A204.1 (cell line): ENCODE data around the gene ASAP2.

ENCODE experiments used
- FAIRE-seq: peaks from 2 replicates; lab custom pipeline; 2012; peaks lifted over from hg19 to GRCh38; lab: Jason Lieb, UNC

The ASAP2 gene

DNA sequence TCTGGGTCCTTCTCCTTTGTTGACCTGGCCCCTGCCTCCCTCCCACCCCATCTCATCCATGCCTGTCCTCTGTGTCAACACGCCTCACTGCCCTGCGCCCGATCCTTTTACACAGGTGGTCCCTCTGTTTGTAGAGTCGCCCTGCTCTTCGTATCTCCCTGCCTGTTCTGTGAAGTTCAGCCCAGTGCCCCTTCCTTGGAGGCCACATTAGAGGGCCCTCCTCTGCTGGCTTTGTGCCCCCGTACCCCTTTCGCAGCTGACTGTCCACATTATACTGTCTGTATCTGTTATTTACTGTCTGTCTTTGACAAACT is 25.5 kb downstream of the ASAP2 start:
- FAIRE-seq: no peak

DNA sequence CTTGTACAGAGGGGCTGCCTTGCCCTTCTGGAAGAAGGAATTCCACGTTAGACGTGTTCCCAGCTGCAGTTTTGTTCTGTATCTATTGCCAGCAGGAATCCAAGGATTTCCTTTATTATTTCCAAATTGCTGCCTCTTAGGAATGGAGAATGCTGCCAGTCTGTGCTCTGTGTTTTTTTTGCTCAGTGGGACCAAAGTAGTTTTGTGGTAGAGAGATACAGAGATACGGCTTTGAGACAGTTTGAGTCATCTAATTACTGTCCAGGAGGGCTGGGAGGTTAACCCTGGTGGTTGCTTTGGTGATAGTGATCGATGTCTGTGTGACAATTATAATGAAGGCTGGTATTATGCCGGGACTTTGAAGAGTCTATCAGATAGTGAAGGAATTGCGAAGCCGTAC is 26.3 kb downstream of the ASAP2 start:
- no peak for FAIRE-seq

DNA sequence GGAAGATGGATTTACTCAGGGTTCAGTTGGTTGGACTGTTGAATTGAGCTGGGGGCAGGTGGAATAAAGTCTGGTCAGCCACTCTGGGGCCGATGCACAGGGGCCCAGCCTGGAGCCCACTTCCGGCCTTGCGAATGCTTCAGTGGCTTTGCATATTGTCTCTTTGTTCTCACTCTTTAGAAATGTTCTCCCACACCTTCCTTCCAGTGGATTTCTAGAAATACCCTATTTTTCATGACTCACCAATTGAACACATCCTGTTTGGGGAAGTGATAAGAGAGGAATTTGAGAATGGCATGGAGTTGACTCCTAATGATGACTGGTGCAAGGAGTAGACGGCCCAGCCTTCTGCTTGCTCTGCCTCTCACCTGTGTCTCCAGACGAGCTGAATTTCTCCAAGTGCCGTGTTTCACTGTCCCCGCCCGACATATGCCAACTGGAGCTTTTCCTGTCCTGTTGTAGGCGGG is 28.1 kb downstream of the ASAP2 start:
- FAIRE-seq: no peak

DNA sequence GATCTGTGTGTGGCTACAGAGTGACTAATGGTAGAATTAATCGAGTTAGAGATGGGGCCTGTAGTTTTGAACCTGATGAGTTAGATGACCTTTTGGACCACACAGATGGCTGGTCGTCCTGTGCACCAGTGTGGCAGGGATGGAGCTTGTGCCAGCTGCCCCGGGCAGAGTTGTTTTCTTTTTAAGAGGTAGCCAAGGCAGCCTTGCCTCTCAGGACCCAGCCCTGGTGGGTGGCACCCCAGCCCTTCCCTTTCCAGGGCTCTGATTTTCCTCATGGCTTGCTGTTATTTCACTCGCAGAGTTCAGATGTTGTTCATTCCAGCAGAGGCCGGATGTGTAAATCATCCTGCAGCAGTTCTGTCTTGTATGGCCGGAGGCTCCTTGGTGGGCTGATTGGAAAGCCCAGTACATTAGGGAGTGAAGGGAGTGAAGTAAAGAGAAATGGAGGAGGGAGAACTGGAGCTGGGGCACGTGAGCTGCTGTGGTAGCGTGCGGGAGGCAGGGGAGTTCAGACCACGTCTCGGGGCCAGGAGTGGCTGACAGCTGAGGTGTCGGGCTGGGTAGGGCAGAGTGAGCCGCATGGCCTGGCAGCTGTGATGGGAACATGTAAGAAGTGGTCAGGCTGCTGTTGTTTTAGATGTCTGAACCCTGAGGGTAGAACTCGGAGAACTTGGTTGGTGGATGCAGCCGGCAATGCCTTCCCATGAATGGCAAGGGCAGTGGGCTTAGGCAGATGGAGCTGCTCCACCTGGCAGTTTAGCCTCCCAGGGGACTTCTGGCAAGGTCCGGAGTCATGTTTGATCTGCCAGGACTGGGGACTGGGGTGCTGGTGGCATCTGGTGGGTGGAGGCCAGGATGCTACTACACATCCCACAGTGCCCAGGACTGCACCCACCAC is 28.8 kb downstream of the ASAP2 start:
- no peak for FAIRE-seq

DNA sequence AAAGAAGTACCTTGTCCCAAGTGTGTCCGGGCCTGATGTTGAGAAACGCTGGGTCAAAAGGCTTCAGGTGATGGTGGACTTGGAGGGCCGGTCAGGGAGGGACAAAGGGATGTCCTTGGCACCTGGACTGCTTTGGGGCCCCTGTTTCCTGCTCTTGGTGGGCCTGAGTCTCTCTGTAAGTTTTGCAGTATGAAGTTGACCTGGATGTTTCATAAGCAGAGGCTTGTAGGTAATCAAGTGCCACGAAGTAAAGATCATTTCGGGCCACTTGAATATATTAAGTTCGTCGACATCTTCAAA is 29.4 kb downstream of the ASAP2 start:
- FAIRE-seq: no peak

DNA sequence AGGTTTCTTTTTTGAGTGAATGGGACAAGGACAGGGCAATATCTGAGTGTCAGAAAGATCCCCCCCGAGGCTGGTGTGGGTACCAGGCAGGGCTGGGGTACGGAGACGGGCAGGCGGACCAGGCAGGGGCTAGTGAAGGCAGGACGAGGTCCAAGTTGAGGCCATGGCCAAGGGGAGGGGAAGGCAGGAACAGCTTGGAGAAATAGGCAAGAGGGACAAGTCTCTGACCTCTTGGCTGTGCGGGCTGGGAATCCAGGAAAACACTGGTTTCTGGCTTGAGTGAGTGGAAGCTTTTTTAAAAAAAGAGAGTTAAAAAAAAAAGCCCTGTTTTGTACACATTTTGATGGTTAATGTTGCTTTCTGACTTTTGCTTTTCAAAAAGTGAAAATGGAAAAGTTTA is 30.3 kb downstream of the ASAP2 start:
- FAIRE-seq: no peak

DNA sequence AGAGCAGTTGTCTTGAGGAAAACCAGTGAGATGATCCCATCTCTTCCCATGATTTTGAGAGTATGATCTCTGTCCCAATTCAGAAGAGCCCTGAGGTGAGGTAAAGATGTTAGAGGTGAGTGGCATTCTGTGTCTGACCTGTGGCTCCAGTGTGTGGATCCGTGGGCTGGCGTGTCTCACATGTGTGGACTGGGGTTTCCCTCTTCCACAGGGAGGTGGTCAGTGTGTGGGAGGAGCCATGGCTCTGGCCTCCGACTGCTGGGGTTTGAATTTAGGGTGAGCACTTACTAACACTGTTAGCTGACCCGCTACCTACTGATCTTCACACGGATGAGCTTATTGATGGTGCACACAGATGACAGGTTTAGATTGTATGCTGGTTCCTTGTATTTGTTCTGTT is 31.2 kb downstream of the ASAP2 start:
- no peak for FAIRE-seq

DNA sequence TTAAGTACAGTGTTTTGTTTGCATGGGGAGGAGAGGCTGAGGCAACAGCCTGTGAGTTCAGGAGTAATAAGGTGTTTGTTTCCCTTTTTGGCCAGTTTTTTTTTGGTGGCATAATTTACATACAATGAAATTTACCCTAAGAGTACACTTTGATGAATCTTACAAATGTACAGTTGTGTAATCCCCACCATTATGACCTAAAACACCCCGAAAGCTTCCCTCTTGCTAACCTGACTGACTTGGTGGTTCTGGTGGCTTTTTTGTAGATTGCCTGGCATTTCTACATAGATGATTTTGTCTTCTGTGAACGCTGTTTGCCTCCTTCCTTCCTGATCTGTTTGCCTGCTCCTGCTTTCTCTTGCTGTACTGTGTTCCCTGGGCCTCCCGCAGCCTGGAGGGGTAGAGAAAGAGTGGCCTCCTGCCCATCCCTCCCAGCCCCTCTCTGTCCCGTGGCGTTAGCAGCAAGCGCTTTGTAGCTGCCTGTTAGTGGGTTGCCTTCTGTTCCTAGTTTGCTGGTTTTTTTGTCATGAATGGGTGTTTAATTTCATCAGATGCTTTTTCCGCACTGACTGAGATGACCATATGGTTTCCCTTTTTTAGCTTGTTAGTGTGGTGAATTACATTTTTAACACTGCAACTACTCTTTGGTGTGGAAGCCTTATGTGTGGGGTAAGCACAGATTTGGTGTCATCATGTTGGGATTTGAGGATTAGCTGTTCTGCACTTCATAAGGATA is 32.1 kb downstream of the ASAP2 start:
- no peak for FAIRE-seq

DNA sequence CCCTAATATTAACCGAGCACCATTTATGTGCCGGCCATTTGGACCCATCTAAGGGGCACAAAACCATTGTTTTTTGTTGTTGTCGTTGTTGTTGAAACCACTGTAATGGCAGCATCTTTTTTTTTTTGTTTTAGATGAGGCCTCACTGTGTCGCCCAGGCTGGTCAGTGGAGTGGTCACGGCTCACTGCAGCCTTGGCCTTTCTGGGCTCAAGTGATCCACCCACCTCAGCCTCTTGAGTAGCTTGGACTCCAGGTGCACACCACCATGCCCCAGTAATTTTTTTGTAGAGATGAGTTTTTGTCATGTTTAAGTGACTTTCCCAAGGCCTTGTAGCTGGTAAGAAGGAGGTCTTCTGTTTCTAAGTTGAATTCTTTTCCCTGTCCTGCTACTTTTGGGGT is 33.0 kb downstream of the ASAP2 start:
- FAIRE-seq: no peak

DNA sequence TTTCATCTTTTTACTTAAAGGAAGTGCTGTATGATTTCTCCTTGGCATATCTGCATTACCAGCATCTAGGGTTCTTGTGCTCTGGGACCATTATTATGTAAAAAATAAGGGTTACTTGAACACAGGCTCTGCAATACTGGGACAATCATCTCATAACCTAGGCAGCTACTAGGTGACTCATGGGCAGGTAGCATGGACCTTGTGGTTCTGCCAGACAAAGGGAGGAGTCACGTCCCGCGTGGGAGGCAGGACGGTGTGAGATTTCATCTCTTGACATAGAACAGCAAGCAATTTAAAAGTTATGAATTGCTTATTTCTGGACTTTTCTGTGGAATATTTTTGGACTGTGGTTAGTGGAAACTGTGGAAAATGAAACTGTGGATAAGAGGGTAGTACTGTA is 34.1 kb downstream of the ASAP2 start:
- FAIRE-seq: no peak

DNA sequence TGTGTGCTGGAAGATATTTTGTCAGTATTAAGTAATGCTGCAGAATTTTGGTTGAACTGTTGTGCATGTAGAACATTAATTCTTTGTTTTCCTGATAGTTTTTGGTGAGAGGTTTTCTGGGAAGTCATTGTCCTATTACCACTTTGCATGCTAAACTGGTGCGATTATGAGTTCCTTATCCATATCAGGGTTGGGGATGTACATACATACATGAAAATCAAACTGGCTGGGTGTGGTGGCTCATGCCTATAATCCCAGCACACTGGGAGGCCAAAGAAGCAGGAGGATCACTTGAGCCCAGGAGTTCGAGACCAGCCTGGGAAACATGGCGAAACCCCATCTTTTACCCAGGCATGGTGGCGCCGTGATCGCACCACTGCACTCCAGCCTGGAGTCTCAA is 34.6 kb downstream of the ASAP2 start:
- no peak for FAIRE-seq

DNA sequence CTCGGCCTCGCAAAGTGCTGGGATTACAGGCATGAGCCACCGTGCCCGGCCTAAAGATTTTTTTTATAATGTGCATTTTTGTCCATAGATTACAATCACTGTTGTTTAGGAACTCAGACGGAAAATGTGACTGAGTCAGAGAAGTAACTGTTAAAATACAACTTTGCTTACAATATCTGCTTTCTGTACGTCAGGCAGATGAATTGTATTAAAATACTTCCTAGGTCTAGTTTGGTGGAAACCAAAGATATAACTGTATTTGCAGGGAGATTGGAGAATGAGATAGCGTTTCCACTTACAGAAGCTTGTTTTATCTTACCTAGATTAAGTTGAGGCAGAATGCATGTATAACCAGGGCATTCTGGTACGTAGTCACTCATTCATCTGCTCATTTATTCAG is 36.7 kb downstream of the ASAP2 start:
- FAIRE-seq: no peak

DNA sequence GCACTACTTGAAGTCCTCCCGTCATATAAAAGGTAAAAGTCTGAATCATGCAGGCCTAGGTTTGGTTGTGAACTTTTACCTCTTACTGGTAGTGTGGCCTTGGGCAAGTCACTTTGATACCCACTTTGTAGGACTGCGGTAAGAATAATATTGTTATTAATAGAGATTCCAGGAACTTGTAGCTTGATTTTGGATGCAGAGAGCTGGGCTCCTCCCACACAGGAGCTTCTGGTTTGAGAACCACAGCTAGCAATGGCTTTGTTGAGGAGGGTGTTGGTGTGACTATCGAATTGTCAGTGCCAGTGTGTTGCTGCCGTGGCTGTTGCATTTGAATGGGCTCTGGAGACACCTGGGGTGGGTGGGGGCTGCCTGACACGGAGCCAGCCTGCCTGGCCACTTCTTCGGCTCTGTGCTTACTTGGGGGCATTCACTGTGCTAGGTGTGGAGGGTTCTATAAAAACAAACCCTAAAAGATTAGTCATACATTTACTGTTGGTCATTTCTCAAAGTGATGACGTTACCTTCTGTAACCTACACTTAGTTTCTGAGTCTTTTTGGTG is 38.5 kb downstream of the ASAP2 start:
- FAIRE-seq: no peak

DNA sequence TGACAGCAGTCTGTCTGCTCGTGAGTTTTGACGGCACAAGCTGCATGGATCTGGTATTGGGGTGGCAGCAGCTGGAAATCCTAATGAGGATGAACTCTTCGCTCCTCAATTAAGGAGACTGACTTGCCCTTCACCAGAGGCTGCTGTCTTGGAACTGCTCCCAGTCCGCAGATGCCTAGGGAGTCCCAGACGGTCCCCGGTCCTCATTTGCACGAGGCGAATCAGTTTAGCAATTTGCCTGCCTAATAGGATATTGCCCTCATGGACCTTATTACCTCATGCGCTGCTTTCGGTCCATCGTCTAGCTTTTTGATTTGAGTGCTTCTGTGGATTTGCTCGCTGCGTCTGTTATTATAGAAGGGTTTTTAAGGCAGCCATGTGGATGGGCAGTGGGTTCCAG is 40.6 kb downstream of the ASAP2 start:
- FAIRE-seq: no peak

DNA sequence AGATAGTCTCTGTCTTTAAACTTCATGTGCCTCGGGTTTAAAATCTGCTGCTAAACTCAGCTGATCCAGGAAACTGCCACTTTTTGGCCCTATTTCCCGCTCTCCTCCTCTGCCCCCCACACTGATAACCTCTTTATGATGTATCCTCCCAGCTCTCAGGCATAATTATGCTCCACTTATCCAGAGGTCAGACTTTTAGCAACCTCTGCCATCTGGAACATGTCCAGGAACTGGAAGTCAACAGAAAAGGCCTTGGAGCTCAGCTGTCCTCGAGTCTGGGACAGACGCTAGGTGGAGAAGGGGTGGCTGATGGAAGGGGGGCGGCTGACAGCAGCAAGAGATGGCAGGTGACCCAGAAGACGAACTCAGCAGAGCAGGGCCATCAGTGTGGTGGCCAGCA is 41.2 kb downstream of the ASAP2 start:
- FAIRE-seq: no peak

DNA sequence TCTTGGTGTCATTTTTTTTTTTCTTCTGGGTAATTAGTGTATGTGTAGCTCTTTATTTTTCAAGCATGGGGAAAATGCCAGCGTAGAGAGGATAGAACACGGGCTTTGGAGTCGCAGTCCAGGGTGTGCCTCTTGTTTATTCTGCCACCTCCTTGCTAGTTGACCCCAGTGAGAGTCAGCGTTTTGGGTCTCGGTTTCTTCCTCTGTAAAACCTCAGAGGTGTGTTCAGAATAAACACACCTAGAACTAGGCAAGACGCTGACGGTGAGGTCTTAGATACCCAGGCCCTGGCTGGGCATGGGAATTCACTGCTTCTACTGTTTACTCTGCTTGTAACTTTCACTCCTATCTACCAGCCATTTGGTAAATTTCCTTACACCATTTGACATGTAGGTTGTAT is 41.8 kb downstream of the ASAP2 start:
- FAIRE-seq: no peak

DNA sequence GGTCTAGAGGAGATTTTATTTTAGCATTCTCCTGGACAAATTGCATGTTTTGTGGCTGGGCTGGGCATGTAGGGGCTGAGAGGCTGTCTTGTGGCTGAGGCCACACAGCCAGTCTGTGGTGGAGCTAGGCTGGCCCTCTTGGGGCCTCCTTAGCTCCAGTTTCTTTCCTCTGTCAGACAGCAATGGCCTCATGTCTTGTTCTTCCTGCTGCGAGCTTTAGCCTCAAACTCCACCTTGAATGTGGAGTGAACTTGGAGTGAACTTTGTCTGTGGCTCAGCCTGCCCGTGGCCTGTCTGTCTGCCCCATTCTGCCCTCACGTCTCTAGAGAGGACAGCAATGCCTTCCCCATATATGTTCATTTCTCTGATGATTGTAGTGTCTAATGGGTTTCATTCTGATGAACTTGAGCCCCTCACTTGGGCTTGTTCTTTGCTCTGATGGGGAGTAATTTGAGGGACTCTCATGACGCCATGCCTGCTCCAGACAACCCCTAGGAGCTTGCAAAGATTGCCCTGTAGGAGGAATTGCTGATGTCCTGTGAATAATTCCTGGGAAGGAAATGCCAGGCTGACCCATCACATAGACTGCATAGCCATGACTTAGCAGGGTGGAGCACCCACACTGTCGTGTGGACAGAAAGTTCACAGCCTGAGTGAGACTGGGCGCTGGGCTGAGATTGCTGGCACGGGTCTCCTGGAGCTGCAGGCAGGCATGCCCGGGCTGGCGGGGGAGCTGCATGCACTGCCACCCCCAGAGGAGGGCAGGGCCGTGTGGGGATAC is 42.6 kb downstream of the ASAP2 start:
- no peak for FAIRE-seq

DNA sequence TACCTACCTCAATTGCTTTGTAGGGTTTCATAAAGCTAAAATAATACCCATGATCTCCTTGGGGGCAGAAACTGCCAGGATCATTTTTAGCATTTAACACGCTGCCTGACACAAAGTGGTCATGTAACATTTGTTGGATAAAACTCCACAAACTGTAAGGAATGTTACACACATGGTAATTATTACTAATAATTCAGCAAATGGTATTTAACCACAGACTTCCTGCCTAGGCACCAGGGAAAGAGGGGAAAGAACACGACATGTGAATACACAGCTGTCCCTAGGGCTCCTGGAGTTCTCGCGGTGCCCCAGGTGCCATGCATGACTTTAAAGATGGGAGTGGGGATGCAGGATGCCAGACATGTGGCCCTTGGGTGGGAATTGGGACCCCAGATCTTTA is 43.5 kb downstream of the ASAP2 start:
- FAIRE-seq: no peak

DNA sequence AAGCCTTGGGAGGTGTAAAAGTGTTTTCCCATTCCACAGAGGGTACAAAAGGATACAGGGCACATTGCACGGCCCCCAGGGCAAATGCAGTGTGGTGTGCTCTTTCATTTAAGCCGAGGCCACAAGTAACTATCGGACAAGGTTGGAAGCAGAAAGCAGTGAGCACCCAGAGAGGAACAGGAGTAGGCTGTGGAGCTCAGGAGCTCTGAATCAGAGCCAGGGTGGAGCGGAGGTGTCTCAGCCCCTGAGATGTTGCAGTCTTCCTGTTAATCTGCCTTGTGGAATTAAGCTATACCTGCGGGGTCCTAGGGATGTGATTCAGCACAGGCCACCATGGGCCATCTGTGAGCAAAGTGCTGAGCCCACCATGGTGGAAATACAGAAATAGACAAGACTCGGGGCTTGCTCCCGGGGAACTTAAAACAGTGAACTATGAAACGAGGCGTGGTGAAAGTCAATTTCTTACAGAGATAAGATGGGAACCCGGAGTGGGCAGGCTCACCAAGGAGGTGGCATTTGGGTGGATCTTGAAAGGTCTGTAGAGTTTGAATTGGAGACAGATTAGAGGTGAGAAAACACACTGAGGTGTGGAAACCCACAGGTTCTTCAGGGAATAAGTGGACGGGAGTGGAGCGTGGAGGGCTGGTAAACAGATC is 44.0 kb downstream of the ASAP2 start:
- no peak for FAIRE-seq

DNA sequence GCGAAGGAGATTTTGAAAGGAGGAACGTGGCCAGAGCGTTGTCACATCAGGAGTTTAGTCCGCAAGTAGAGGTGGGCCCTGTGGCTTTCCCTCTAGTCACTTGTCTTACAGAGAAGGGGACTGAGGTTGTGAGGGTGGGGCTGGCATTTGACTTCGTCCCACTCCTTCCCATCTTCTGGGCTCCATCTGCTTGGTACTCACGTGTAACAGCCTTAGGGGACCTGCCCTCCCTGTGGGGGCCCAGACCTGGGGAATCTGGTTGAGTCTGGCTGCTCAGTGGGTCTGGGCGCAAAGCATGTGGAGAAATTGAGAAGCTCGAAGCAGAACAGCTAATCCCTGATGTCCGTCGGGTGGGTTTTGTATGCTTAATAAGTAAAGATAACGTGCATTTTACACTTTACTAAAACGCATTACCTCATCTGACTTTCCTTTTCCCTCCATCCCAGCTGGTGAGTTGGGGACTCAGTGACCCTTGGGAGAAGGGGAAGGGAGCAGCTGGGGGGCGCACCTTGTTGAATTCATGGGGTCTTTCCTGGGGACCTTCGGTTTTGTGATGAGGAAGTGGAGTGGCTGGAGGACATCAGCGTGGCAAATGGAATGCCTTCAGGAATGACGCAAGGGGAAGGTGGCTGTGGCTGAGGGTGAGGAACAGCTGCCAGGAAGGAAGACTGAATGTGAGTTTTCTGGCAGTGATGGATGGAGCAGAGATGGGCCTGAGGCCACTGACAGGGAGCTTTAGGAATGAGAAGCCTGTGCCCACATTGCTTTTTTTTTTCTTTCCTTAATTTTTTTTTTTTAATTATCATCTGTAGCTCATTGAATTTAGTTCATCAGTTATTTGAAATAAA is 44.8 kb downstream of the ASAP2 start:
- no peak for FAIRE-seq

DNA sequence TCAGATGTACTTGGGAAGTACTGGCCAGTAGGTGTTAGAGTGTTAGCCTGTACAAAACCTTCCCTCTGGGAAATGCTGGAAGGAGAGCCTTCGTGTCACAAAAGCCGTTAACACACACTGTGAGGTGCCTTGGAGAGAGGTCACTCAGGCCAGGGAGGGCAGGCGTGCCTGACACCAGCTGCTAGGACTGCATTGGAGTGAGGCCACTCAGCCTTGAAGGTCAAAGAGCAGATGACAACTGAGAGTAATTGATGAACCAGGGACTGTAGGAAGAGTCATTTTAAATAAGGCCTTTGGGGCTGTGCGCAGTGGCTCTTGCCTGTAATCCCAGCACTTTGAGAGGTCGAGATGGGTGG is 45.4 kb downstream of the ASAP2 start:
- FAIRE-seq: no peak

DNA sequence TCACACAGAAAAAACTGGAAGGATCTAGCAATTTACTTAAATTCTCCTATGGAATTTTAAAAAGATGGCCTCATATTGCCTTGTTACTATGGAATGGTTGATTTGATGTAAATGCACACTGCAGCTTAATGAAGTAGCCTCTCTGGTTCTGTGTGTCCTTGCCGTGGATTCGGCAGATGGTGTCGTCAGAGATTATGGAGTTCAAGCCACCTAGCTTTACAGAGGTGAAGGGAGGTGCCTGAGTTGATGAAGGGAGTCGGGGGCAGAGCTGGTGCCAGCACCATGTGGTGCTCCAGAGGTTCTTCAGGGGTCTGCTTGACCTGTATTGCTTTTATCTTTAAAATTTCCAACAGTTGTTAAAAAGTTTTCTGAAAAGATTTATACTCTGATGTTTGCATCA is 48.8 kb downstream of the ASAP2 start:
- no peak for FAIRE-seq
